SK-N-SH (cell line): Measurements from ENCODE around the gene TTC28. TPM values are rescaled to one million over a fixed set of nuclear protein-coding genes. Genes with fewer than 3 reads are reported as not detected.

Experiments used
- CTCF ChIA-PET: fragments of 300-600, 350-600 bp; formaldehyde crosslinking; extraction: SDS; loops from one replicate; lab custom pipeline; 2021; lab: Yijun Ruan, JAX
- POLR2A ChIA-PET: fragments of 350-600 bp; sonication (Branson Sonifier 250); formaldehyde crosslinking; extraction: SDS; loops from one replicate; lab custom pipeline; 2020; ENCODE audit warnings: antibody characterized with exemption, inconsistent platforms; lab: Yijun Ruan, JAX
- DNase-seq: peaks from one replicate; pipeline ENCODE4 v3.0.0; 2012
- H2AFZ ChIP-seq: fragments of 200-600 bp; sonication (generic); 2 replicates; pipeline ENCODE4 v1.8.1; 2016; ENCODE audit warnings: antibody characterized with exemption, mild to moderate bottlenecking, low read depth
- H3F3A ChIP-seq: fragments of 200-600 bp; sonication (generic); replicated peaks from 2 replicates; pipeline ENCODE3; 2016; ENCODE audit warnings: antibody characterized with exemption, mild to moderate bottlenecking; ENCODE audit not compliant: insufficient read depth
- H3K27ac ChIP-seq, 2 experiments: fragments of 200-500 bp in 1 of 2; fragments of 200-600 bp in 1 of 2; sonication (Bioruptor generic) in 1 of 2; sonication (generic), shearing (Covaris generic) in 1 of 2; 2 replicates each; pipeline versions ENCODE4 v1.5.1 to v1.6.1; 2014 to 2016; ENCODE audit warnings: low read depth in 2 of 2, inconsistent platforms in 1 of 2, low read length in 1 of 2, mild to moderate bottlenecking in 1 of 2, mixed read lengths in 1 of 2
- H3K27me3 ChIP-seq: fragments of 200-600 bp; sonication (generic), shearing (Covaris generic); 2 replicates; pipeline ENCODE4 v1.6.1; 2016; ENCODE audit warnings: mixed run types; ENCODE audit not compliant: insufficient read depth
- H3K36me3 ChIP-seq, 2 experiments: fragments of 200-500 bp in 1 of 2; fragments of 200-600 bp in 1 of 2; sonication (Bioruptor generic) in 1 of 2; sonication (generic) in 1 of 2; replicated peaks in 1 of 2; 2 replicates each; pipeline versions ENCODE3 to v1.5.1; 2014 to 2016; ENCODE audit warnings: low read length in 1 of 2, mild to moderate bottlenecking in 1 of 2; ENCODE audit not compliant: insufficient read depth in 2 of 2, control insufficient read depth in 1 of 2
- H3K4me1 ChIP-seq, 2 experiments: fragments of 200-500 bp in 1 of 2; fragments of 200-600 bp in 1 of 2; sonication (Bioruptor generic) in 1 of 2; sonication (generic), shearing (Covaris generic) in 1 of 2; 2 replicates each; pipeline versions ENCODE4 v1.5.1 to v1.6.1; 2014 to 2016; ENCODE audit warnings: low read depth in 1 of 2, low read length in 1 of 2, mixed run types in 1 of 2; ENCODE audit not compliant: insufficient read depth in 2 of 2, control insufficient read depth in 1 of 2
- H3K4me2 ChIP-seq: fragments of 200-600 bp; sonication (generic), shearing (Covaris generic); 2 replicates; pipeline ENCODE4 v1.6.1; 2017; ENCODE audit warnings: mixed run types
- H3K4me3 ChIP-seq, 2 experiments: fragments of 200-500 bp in 1 of 2; fragments of 200-600 bp in 1 of 2; sonication (Bioruptor generic) in 1 of 2; sonication (generic), shearing (Covaris generic) in 1 of 2; 2 replicates each; pipeline versions ENCODE4 v1.5.1 to v1.8.1; 2014 to 2016; ENCODE audit warnings: low read depth in 2 of 2, inconsistent platforms in 1 of 2, low read length in 1 of 2, mild to moderate bottlenecking in 1 of 2, mixed read lengths in 1 of 2, moderate library complexity in 1 of 2
- H3K79me2 ChIP-seq: fragments of 200-600 bp; sonication (generic); 2 replicates; pipeline ENCODE4 v1.8.1; 2017; ENCODE audit warnings: mild to moderate bottlenecking; ENCODE audit not compliant: insufficient read depth
- H3K9ac ChIP-seq: fragments of 200-600 bp; sonication (generic); 2 replicates; pipeline ENCODE4 v1.6.1; 2017; ENCODE audit warnings: mixed run types
- H3K9me2 ChIP-seq: fragments of 200-600 bp; sonication (generic); 2 replicates; pipeline ENCODE4 v1.6.1; 2017; ENCODE audit warnings: mixed run types
- H3K9me3 ChIP-seq: fragments of 200-600 bp; sonication (generic); 2 replicates; pipeline ENCODE4 v1.6.1; 2017; ENCODE audit warnings: mixed run types, mild to moderate bottlenecking, moderate library complexity
- H4K20me1 ChIP-seq: fragments of 200-600 bp; sonication (generic); 2 replicates; pipeline ENCODE4 v1.6.1; 2017; ENCODE audit warnings: mild to moderate bottlenecking, mixed run types; ENCODE audit not compliant: insufficient read depth
- CHD2 ChIP-seq: fragments of 150-350 bp; IDR thresholded peaks from 2 replicates; pipeline ENCODE4 v1.6.1; 2018; ENCODE audit warnings: low read length; ENCODE audit not compliant: partially characterized antibody
- EP300 ChIP-seq, 2 experiments: IDR thresholded peaks; 2 replicates each; pipeline versions ENCODE4 v1.4.0 to v1.6.1; 2012; ENCODE audit warnings: borderline replicate concordance in 1 of 2, low read depth in 1 of 2, low read length in 1 of 2
- EZH2phosphoT487 ChIP-seq: fragments of 200-600 bp; sonication (generic); IDR thresholded peaks from 2 replicates; pipeline ENCODE4 v1.6.1; 2017; ENCODE audit warnings: low read depth, mixed run types, mild to moderate bottlenecking, antibody characterized with exemption, moderate library complexity, borderline replicate concordance
- FOSL2 ChIP-seq: IDR thresholded peaks from 2 replicates; pipeline ENCODE4 v1.4.0; 2012; ENCODE audit warnings: low read depth, mild to moderate bottlenecking, moderate library complexity, borderline replicate concordance
- FOXJ3 ChIP-seq: sonication (generic); formaldehyde crosslinking; IDR thresholded peaks from 2 replicates; pipeline ENCODE4 v1.5.1; 2020; ENCODE audit warnings: mild to moderate bottlenecking, missing genetic modification reagents
- FOXM1 ChIP-seq: IDR thresholded peaks from 2 replicates; pipeline ENCODE4 v1.4.0; 2012; ENCODE audit warnings: low read depth, mild to moderate bottlenecking
- GABPA ChIP-seq: IDR thresholded peaks from 2 replicates; pipeline ENCODE4 v1.4.0; 2012; ENCODE audit warnings: low read depth, mild to moderate bottlenecking
- JUND ChIP-seq: IDR thresholded peaks from 2 replicates; pipeline ENCODE4 v1.4.0; 2012
- MEF2A ChIP-seq: IDR thresholded peaks from 2 replicates; pipeline ENCODE4 v1.4.0; 2012; ENCODE audit warnings: low read depth, borderline replicate concordance
- NFIC ChIP-seq: IDR thresholded peaks from 2 replicates; pipeline ENCODE4 v1.4.0; 2012; ENCODE audit warnings: borderline replicate concordance
- NRF1 ChIP-seq: IDR thresholded peaks from 2 replicates; pipeline ENCODE4 v1.6.1; 2012; ENCODE audit warnings: low read depth, mild to moderate bottlenecking, low read length
- POLR2AphosphoS5 ChIP-seq: IDR thresholded peaks from 2 replicates; pipeline ENCODE4 v1.6.1; 2012; ENCODE audit warnings: low read depth, low read length
- RFX5 ChIP-seq: IDR thresholded peaks from 2 replicates; pipeline ENCODE4 v1.6.1; 2012; ENCODE audit warnings: mild to moderate bottlenecking, improper control_type of control experiment, low read length
- SMC3 ChIP-seq: IDR thresholded peaks from 2 replicates; pipeline ENCODE4 v1.6.1; 2012; ENCODE audit warnings: low read depth, low read length, improper control_type of control experiment
- TCF12 ChIP-seq: IDR thresholded peaks from 2 replicates; pipeline ENCODE4 v1.4.0; 2012
- TEAD4 ChIP-seq: IDR thresholded peaks from 2 replicates; pipeline ENCODE4 v1.4.0; 2012; ENCODE audit warnings: mild to moderate bottlenecking, borderline replicate concordance; ENCODE audit not compliant: insufficient read depth
- WGBS: methylation state at CpG from one replicate; pipeline ENCODE4 v1.1.6; 2017; ENCODE audit warnings: low lambda C conversion rate; 5-methylcytosine and 5-hydroxymethylcytosine counted together
- polyA plus RNA-seq, 3 experiments: library from polyadenylated mRNA; depleted of rRNA; stranded (reverse); fragments of >200 nt; gene quantifications; 2 replicates each; pipeline ENCODE4 v1.2.3, GENCODE V29; 2012
- TF ChIP-seq, protein P1 (sequence below): fragments of 150-350 bp; IDR thresholded peaks from 2 replicates; pipeline ENCODE4 v1.6.1; 2016; ENCODE audit warnings: mild to moderate bottlenecking, low read depth, low read length
- TF ChIP-seq, protein P2 (sequence below): IDR thresholded peaks from 2 replicates; pipeline ENCODE4; 2012
- TF ChIP-seq, protein P3 (sequence below): IDR thresholded peaks from 2 replicates; pipeline ENCODE4 v1.4.0; 2012; ENCODE audit warnings: low read depth, borderline replicate concordance
- TF ChIP-seq, protein P4 (sequence below): IDR thresholded peaks from 2 replicates; pipeline ENCODE4 v1.6.1; 2012; ENCODE audit warnings: mild to moderate bottlenecking, low read depth, low read length, moderate library complexity

TTC28 gene
- polyA plus RNA-seq, 1 of the 3 experiments (the other 2 are of a cell fraction): 5.9 TPM

DNA sequence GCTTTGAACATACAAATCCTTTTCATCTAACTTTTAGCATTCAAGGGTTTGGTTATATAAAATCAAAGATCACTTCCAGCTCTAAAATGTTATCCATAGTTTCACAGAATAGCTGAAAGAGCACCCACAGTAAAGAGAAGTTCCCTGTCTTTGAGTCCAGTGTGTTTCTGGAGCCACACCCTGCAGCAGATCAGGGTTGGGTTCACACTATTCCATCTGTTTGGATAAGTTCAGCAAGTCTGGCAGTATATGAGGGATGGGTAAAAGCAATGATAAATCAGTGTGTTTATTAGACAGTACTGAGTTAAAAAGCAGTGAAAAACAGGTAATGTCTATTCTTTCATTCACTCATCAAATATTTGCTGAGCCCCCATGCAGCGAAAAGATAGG is 624.8 kb downstream of the TTC28 start:
- no peak overlapping the region for H3K4me2 ChIP-seq
- WGBS: 95% methylated on average over 1 of the region's 1 CpG
- TF ChIP-seq, protein P1, sequence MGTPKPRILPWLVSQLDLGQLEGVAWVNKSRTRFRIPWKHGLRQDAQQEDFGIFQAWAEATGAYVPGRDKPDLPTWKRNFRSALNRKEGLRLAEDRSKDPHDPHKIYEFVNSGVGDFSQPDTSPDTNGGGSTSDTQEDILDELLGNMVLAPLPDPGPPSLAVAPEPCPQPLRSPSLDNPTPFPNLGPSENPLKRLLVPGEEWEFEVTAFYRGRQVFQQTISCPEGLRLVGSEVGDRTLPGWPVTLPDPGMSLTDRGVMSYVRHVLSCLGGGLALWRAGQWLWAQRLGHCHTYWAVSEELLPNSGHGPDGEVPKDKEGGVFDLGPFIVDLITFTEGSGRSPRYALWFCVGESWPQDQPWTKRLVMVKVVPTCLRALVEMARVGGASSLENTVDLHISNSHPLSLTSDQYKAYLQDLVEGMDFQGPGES: no peak
- TF ChIP-seq POLR2AphosphoS5: no peak
- TF ChIP-seq, protein P2, sequence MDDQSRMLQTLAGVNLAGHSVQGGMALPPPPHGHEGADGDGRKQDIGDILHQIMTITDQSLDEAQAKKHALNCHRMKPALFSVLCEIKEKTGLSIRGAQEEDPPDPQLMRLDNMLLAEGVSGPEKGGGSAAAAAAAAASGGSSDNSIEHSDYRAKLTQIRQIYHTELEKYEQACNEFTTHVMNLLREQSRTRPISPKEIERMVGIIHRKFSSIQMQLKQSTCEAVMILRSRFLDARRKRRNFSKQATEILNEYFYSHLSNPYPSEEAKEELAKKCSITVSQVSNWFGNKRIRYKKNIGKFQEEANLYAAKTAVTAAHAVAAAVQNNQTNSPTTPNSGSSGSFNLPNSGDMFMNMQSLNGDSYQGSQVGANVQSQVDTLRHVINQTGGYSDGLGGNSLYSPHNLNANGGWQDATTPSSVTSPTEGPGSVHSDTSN: no peak
- TF ChIP-seq MEF2A: no peak
- TF ChIP-seq EZH2phosphoT487: no peak
- TF ChIP-seq TCF12: no peak
- TF ChIP-seq RFX5: no peak
- TF ChIP-seq GABPA: no peak
- TF ChIP-seq, protein P3, sequence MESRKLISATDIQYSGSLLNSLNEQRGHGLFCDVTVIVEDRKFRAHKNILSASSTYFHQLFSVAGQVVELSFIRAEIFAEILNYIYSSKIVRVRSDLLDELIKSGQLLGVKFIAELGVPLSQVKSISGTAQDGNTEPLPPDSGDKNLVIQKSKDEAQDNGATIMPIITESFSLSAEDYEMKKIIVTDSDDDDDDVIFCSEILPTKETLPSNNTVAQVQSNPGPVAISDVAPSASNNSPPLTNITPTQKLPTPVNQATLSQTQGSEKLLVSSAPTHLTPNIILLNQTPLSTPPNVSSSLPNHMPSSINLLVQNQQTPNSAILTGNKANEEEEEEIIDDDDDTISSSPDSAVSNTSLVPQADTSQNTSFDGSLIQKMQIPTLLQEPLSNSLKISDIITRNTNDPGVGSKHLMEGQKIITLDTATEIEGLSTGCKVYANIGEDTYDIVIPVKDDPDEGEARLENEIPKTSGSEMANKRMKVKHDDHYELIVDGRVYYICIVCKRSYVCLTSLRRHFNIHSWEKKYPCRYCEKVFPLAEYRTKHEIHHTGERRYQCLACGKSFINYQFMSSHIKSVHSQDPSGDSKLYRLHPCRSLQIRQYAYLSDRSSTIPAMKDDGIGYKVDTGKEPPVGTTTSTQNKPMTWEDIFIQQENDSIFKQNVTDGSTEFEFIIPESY: no peak
- TF ChIP-seq FOXJ3 (CRISPR knock-in tag): no peak
- TF ChIP-seq SMC3: no peak
- TF ChIP-seq, protein P4, sequence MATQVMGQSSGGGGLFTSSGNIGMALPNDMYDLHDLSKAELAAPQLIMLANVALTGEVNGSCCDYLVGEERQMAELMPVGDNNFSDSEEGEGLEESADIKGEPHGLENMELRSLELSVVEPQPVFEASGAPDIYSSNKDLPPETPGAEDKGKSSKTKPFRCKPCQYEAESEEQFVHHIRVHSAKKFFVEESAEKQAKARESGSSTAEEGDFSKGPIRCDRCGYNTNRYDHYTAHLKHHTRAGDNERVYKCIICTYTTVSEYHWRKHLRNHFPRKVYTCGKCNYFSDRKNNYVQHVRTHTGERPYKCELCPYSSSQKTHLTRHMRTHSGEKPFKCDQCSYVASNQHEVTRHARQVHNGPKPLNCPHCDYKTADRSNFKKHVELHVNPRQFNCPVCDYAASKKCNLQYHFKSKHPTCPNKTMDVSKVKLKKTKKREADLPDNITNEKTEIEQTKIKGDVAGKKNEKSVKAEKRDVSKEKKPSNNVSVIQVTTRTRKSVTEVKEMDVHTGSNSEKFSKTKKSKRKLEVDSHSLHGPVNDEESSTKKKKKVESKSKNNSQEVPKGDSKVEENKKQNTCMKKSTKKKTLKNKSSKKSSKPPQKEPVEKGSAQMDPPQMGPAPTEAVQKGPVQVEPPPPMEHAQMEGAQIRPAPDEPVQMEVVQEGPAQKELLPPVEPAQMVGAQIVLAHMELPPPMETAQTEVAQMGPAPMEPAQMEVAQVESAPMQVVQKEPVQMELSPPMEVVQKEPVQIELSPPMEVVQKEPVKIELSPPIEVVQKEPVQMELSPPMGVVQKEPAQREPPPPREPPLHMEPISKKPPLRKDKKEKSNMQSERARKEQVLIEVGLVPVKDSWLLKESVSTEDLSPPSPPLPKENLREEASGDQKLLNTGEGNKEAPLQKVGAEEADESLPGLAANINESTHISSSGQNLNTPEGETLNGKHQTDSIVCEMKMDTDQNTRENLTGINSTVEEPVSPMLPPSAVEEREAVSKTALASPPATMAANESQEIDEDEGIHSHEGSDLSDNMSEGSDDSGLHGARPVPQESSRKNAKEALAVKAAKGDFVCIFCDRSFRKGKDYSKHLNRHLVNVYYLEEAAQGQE: no peak
- no peak for TF ChIP-seq NFIC
- TF ChIP-seq JUND: no peak
- no peak for TF ChIP-seq TEAD4
- no peak for TF ChIP-seq FOSL2
- no peak for TF ChIP-seq EP300 (IDR thresholded peaks at IDR 0.05; ENCODE audit: borderline replicate concordance in 1 of 2, low read depth in 1 of 2, low read length in 1 of 2)
- no peak for TF ChIP-seq NRF1
- TF ChIP-seq CHD2: no peak
- TF ChIP-seq FOXM1: no peak
- TF ChIP-seq, all 33 proteins: peak for 0
- Histone ChIP-seq H2AFZ (no peak overlapping the region), H3K36me3 (no peaks in the 10 kb centered on the region), H3K27me3 (no peaks in the 10 kb centered on the region), H3K9ac (no peak overlapping the region), H3K27ac (no peak overlapping the region), H3F3A (no peaks in the 10 kb centered on the region), H3K9me3 (no peaks in the 10 kb centered on the region), H3K9me2 (no peaks in the 10 kb centered on the region), H4K20me1 (no peaks in the 10 kb centered on the region), H3K79me2 (no peaks in the 10 kb centered on the region), H3K4me1 (peaks cover 10 to 16% of the 10 kb centered on the region in 2 experiments; a peak in 3 of 4 replicates), H3K4me3 (no peak overlapping the region)
- ChIA-PET POLR2A (no interaction called here), CTCF (interaction anchor here (0.6 to 3.8 kb wide), 6 partner anchors 19 to 546 kb away, joined by 3 to 44 read pairs (median 4); no protein-coding TSS in a partner anchor)
- no peak for DNase-seq
